Sigmoid colon (tissue), 7 donors: ENCODE measurements around the gene NEU3. TPM values are rescaled to one million over a fixed set of nuclear protein-coding genes. Genes with fewer than 3 reads are reported as not detected.
A peak's percentile ranks its signal among the peaks of the same experiment; 100 is the strongest.
"Not testable (repeated sequence)": the region's sequence is repeated elsewhere in the genome, so short reads cannot be mapped to it uniquely, and the experiment has no call there.

Source experiments
- DNase-seq: peaks from one replicate; pipeline ENCODE4 v3.0.0-alpha.2; 2019
- H3K27ac ChIP-seq, 4 donors: fragments of 200-600 bp; sonication (generic); one replicate each; pipeline ENCODE4 v1.5.1; 2016 to 2019; ENCODE audit warnings: mild to moderate bottlenecking in 1 of 4
- H3K27me3 ChIP-seq, 3 donors: fragments of 200-600 bp; sonication (generic); one replicate each; pipeline ENCODE4 v1.5.1; 2019; ENCODE audit warnings: mild to moderate bottlenecking in 1 of 3
- H3K36me3 ChIP-seq, 4 donors: fragments of 200-600 bp; sonication (generic); one replicate each; pipeline ENCODE4 v1.5.1; 2016 to 2019
- H3K4me1 ChIP-seq, 4 donors: fragments of 200-600 bp; sonication (generic); one replicate each; pipeline ENCODE4 v1.5.1; 2017 to 2019
- H3K4me3 ChIP-seq, 4 donors: fragments of 200-600 bp; sonication (generic); one replicate each; pipeline ENCODE4 v1.5.1; 2017 to 2019; ENCODE audit warnings: mild to moderate bottlenecking in 2 of 4, moderate library complexity in 1 of 4
- H3K9me3 ChIP-seq, 4 donors: fragments of 200-600 bp in 3 of 4; sonication (generic) in 3 of 4; one replicate each; pipeline versions ENCODE4 v1.5.1 to v1.6.1; 2013 to 2019
- CTCF ChIP-seq, 4 experiments: fragments of 450-650 bp in 3 of 4; fragments of 200-600 bp in 1 of 4; IDR thresholded peaks; one replicate each; pipeline ENCODE4 v1.5.1; 2016 to 2019; ENCODE audit warnings: antibody characterized with exemption in 4 of 4, mild to moderate bottlenecking in 3 of 4, moderate library complexity in 2 of 4
- EP300 ChIP-seq, 4 donors: sonication (generic); formaldehyde crosslinking; IDR thresholded peaks; one replicate each; pipeline ENCODE4 v1.6.1; 2017; ENCODE audit warnings: antibody characterized with exemption in 4 of 4
- POLR2A ChIP-seq, 2 donors: fragments of 450-650 bp; IDR thresholded peaks; one replicate each; pipeline ENCODE4 v1.6.1; 2016; ENCODE audit warnings: antibody characterized with exemption in 2 of 2, mild to moderate bottlenecking in 2 of 2, moderate library complexity in 2 of 2
- POLR2AphosphoS5 ChIP-seq, 4 donors: sonication (generic); formaldehyde crosslinking; IDR thresholded peaks; one replicate each; pipeline ENCODE4 v1.6.1; 2017; ENCODE audit warnings: antibody characterized with exemption in 4 of 4
- WGBS, 2 donors: extraction: QIAGEN DNeasy Blood & Tissue Kit; methylation state at CpG; one replicate each; pipeline ENCODE4 v1.1.7; 2013; 5-methylcytosine and 5-hydroxymethylcytosine counted together
- intact Hi-C: fragments of 100-400 bp; cut with DNase I; formaldehyde crosslinking; loops from one replicate; pipeline ENCODE4 v1.15.1; 2023
- polyA plus RNA-seq, 3 donors: library from polyadenylated mRNA; stranded (reverse); fragments of 200-250 nt; gene quantifications; one replicate each; pipeline ENCODE4 v1.2.3, GENCODE V29; 2013
- total RNA-seq, 4 donors: library from RNA; depleted of rRNA; stranded (reverse); fragments of >200 nt; gene quantifications; one replicate each; pipeline ENCODE4 v1.1.0, GENCODE V29; 2016
- donor health status: healthy with polysubstance abuse.
- donor health status: Bipolar disorder and iron deficiency.
- donor health status: healthy.

NEU3 gene
- total and polyA plus RNA-seq, 7 donors: 0.60 to 10.2 (median 4.6) TPM

- intact Hi-C loops: no loop called here
- TF ChIP-seq CTCF (IDR thresholded peaks at IDR 0.05) (no peak), POLR2AphosphoS5 (IDR thresholded peaks at IDR 0.05) (no peak), POLR2A (IDR thresholded peaks at IDR 0.05) (no peak), EP300 (IDR thresholded peaks at IDR 0.05) (no peak)
- H3K9me3 ChIP-seq: no peaks in the 10 kb centered on the region
- DNase-seq: no peak
- no peak overlapping the region for H3K4me3 ChIP-seq
- no peak overlapping the region for H3K27ac ChIP-seq
- H3K27me3 ChIP-seq: no peaks in the 10 kb centered on the region
- WGBS, 2 donors: 84 to 92% methylated on average over 2 of the region's 2 CpGs
- H3K36me3 ChIP-seq: peaks cover 0 to 25% (median 18%) of the 10 kb centered on the region in 4 donors
- H3K4me1 ChIP-seq: no peaks in the 10 kb centered on the region
These were observed 8.1 kb upstream of the NEU3 start for GRCh38 chr11:74980634-74981033.

GRCh38 chr11:74981888-74982287, 6.8 kb upstream of the NEU3 start:
- no peaks in the 10 kb centered on the region for H3K27me3 ChIP-seq
- no peaks in the 10 kb centered on the region for H3K4me1 ChIP-seq
- no peak overlapping the region for H3K27ac ChIP-seq

GRCh38 chr11:74984070-74984469, 4.7 kb upstream of the NEU3 start:
- DNase-seq: no peak
- intact Hi-C loops: no loop called here
- Histone ChIP-seq H3K9me3 (no peaks in the 10 kb centered on the region), H3K4me1 (peaks cover 0 to 5% (median 2%) of the 10 kb centered on the region in 4 donors), H3K36me3 (peaks cover 0 to 4% (median 0%) of the 10 kb centered on the region in 4 donors), H3K27me3 (no peaks in the 10 kb centered on the region), H3K27ac (no peak overlapping the region), H3K4me3 (no peak overlapping the region)
- 49 to 84% methylated on average over 3 of the region's 3 CpGs for WGBS, 2 donors
- TF ChIP-seq EP300 (IDR thresholded peaks at IDR 0.05) (no peak), CTCF (IDR thresholded peaks at IDR 0.05) (no peak), POLR2A (IDR thresholded peaks at IDR 0.05) (no peak), POLR2AphosphoS5 (IDR thresholded peaks at IDR 0.05) (no peak)

More at GRCh38 chr11:74981888-74982287, 6.8 kb upstream of the NEU3 start:
- TF ChIP-seq CTCF (IDR thresholded peaks at IDR 0.05) (no peak), EP300 (IDR thresholded peaks at IDR 0.05) (no peak), POLR2AphosphoS5 (IDR thresholded peaks at IDR 0.05) (no peak)
- WGBS, 2 donors: 71 to 92% methylated on average over 1 of the region's 1 CpG
- intact Hi-C loops: no loop called here
- no peak overlapping the region for H3K4me3 ChIP-seq
- no peaks in the 10 kb centered on the region for H3K9me3 ChIP-seq
- DNase-seq: no peak
- H3K36me3 ChIP-seq: peaks cover 0 to 14% (median 13%) of the 10 kb centered on the region in 4 donors

- Histone ChIP-seq H3K4me3 (no peak overlapping the region), H3K9me3 (no peaks in the 10 kb centered on the region), H3K27ac (no peak overlapping the region), H3K27me3 (no peaks in the 10 kb centered on the region), H3K4me1 (peaks cover 0 to 10% (median 5%) of the 10 kb centered on the region in 4 donors), H3K36me3 (peaks cover 0 to 2% (median 0%) of the 10 kb centered on the region in 4 donors)
- 93 to 95% methylated on average over 2 of the region's 2 CpGs for WGBS, 2 donors
- no peak for DNase-seq
- TF ChIP-seq EP300 (IDR thresholded peaks at IDR 0.05): no peak
- no peak for TF ChIP-seq POLR2A (IDR thresholded peaks at IDR 0.05)
- intact Hi-C loops: loop anchor here (5.0 kb wide), 1 partner anchor 32 kb away; no protein-coding TSS in a partner anchor
These were observed 4.0 kb upstream of the NEU3 start for GRCh38 chr11:74984730-74985129.

GRCh38 chr11:74989260-74989638, 516 bp downstream of the NEU3 start:
- no peaks in the 10 kb centered on the region for H3K27me3 ChIP-seq
- no peak for DNase-seq
- no peaks in the 10 kb centered on the region for H3K9me3 ChIP-seq
- H3K4me1 ChIP-seq: peaks cover 0 to 12% (median 6%) of the 10 kb centered on the region in 4 donors
- TF ChIP-seq POLR2A (IDR thresholded peaks at IDR 0.05) (no peak), CTCF (IDR thresholded peaks at IDR 0.05) (no peak), EP300 (IDR thresholded peaks at IDR 0.05) (no peak), POLR2AphosphoS5 (IDR thresholded peaks at IDR 0.05) (no peak)
- 2 to 6% methylated on average over 8 of the region's 8 CpGs for WGBS, 2 donors
- no peaks in the 10 kb centered on the region for H3K36me3 ChIP-seq
- intact Hi-C loops: loop anchor here (5.0 kb wide), 1 partner anchor 37 kb away; no protein-coding TSS in a partner anchor
- H3K4me3 ChIP-seq: peak overlapping the region; percentile 48 to 74 (median 64)
- peak overlapping the region; percentile 67 to 71 (median 71) for H3K27ac ChIP-seq

GRCh38 chr11:74990150-74990549, 1.4 kb downstream of the NEU3 start:
- intact Hi-C loops, DNase-seq, H3K9me3 ChIP-seq, H3K27me3 ChIP-seq, H3K36me3 ChIP-seq, H3K4me3 ChIP-seq, H3K27ac ChIP-seq: not testable (repeated sequence)
- 90 to 95% methylated on average over 4 of the region's 4 CpGs for WGBS, 2 donors
- peaks cover 0 to 12% (median 6%) of the 10 kb centered on the region in 4 donors for H3K4me1 ChIP-seq
